H9 (cell line): ENCODE data around the gene PSMA3. TPM values are rescaled to one million over a fixed set of nuclear protein-coding genes. Genes with fewer than 3 reads are reported as not detected.

Source experiments
- DNase-seq: peaks from one replicate; pipeline ENCODE4 v3.0.0-alpha.2; 2017
- H2AFZ ChIP-seq: one replicate; pipeline ENCODE4 v1.6.1; 2013; ENCODE audit warnings: mild to moderate bottlenecking, low read length, control low read depth, moderate library complexity
- H2AK5ac ChIP-seq: 2 replicates; pipeline ENCODE4 v1.6.1; 2013; ENCODE audit warnings: low read length, control low read depth, mixed read lengths; ENCODE audit not compliant: insufficient read length
- H2BK120ac ChIP-seq: one replicate; pipeline ENCODE4 v1.6.1; 2013; ENCODE audit warnings: low read depth, mild to moderate bottlenecking, low read length, control low read depth, inconsistent platforms; ENCODE audit not compliant: poor library complexity, severe bottlenecking
- H2BK12ac ChIP-seq: 2 replicates; pipeline ENCODE4 v1.6.1; 2013; ENCODE audit warnings: low read length, control low read depth, mixed read lengths, low read depth; ENCODE audit not compliant: insufficient read length
- H2BK15ac ChIP-seq: 2 replicates; pipeline ENCODE4 v1.6.1; 2013; ENCODE audit warnings: low read depth, low read length, control low read depth
- H2BK20ac ChIP-seq: one replicate; pipeline ENCODE4 v1.6.1; 2013; ENCODE audit warnings: low read depth, mild to moderate bottlenecking, low read length, control low read depth, inconsistent platforms; ENCODE audit not compliant: poor library complexity, severe bottlenecking
- H2BK5ac ChIP-seq: 2 replicates; pipeline ENCODE4 v1.6.1; 2013; ENCODE audit warnings: low read length, control low read depth, mixed read lengths; ENCODE audit not compliant: insufficient read length
- H3K14ac ChIP-seq: 2 replicates; pipeline ENCODE4 v1.6.1; 2013; ENCODE audit warnings: low read length, control low read depth; ENCODE audit not compliant: insufficient read depth
- H3K18ac ChIP-seq: 2 replicates; pipeline ENCODE4 v1.6.1; 2013; ENCODE audit warnings: low read depth, mild to moderate bottlenecking, mixed read lengths, low read length, control low read depth; ENCODE audit not compliant: insufficient read length
- H3K23ac ChIP-seq: 2 replicates; pipeline ENCODE4 v1.6.1; 2013; ENCODE audit warnings: low read length, control low read depth, mixed read lengths, low read depth; ENCODE audit not compliant: insufficient read length
- H3K23me2 ChIP-seq: 2 replicates; pipeline ENCODE4 v1.6.1; 2013; ENCODE audit warnings: low read depth, mild to moderate bottlenecking, mixed read lengths, low read length, control low read depth; ENCODE audit not compliant: insufficient read length, poor library complexity, severe bottlenecking
- H3K27ac ChIP-seq: 2 replicates; pipeline ENCODE4 v1.5.1; 2013; ENCODE audit warnings: low read length, control low read depth, mixed read lengths, low read depth; ENCODE audit not compliant: insufficient read length
- H3K27me3 ChIP-seq: 2 replicates; pipeline ENCODE4 v1.6.1; 2013; ENCODE audit warnings: low read length, control low read depth, inconsistent platforms; ENCODE audit not compliant: insufficient read depth
- H3K4ac ChIP-seq: 2 replicates; pipeline ENCODE4 v1.6.1; 2013; ENCODE audit warnings: low read depth, mild to moderate bottlenecking, control low read depth, inconsistent platforms, low read length, moderate library complexity
- H3K4me1 ChIP-seq: 2 replicates; pipeline ENCODE4 v1.6.1; 2013; ENCODE audit warnings: low read length, control low read depth, inconsistent platforms; ENCODE audit not compliant: insufficient read depth
- H3K4me2 ChIP-seq: 2 replicates; pipeline ENCODE4 v1.6.1; 2013; ENCODE audit warnings: low read length, control low read depth, mixed read lengths; ENCODE audit not compliant: insufficient read length, insufficient read depth
- H3K56ac ChIP-seq: 2 replicates; pipeline ENCODE4 v1.6.1; 2013; ENCODE audit warnings: low read depth, mild to moderate bottlenecking, mixed read lengths, low read length, control low read depth; ENCODE audit not compliant: insufficient read length
- H3K79me1 ChIP-seq: 2 replicates; pipeline ENCODE4 v1.6.1; 2013; ENCODE audit warnings: low read depth, mild to moderate bottlenecking, moderate library complexity, low read length, control low read depth, inconsistent platforms; ENCODE audit not compliant: insufficient read depth, poor library complexity, severe bottlenecking
- H3K79me2 ChIP-seq: 2 replicates; pipeline ENCODE4 v1.6.1; 2013; ENCODE audit warnings: low read length, control low read depth, inconsistent platforms; ENCODE audit not compliant: insufficient read depth
- H3K9ac ChIP-seq: 2 replicates; pipeline ENCODE4 v1.6.1; 2013; ENCODE audit warnings: low read length, control low read depth, mixed read lengths; ENCODE audit not compliant: insufficient read length; ENCODE audit errors: extremely low read depth
- H3K9me3 ChIP-seq: one replicate; pipeline ENCODE4 v1.6.1; 2013; ENCODE audit warnings: low read depth, low read length, inconsistent platforms; ENCODE audit not compliant: control insufficient read depth
- H3T11ph ChIP-seq: one replicate; pipeline ENCODE4 v1.6.1; 2013; ENCODE audit warnings: mild to moderate bottlenecking, low read length, control low read depth, inconsistent platforms
- H4K20me1 ChIP-seq: one replicate; pipeline ENCODE4 v1.6.1; 2013; ENCODE audit not compliant: control insufficient read depth, insufficient read length, insufficient read depth
- H4K5ac ChIP-seq: 2 replicates; pipeline ENCODE4 v1.6.1; 2013; ENCODE audit warnings: low read depth, mild to moderate bottlenecking, mixed read lengths, low read length, control low read depth; ENCODE audit not compliant: insufficient read length
- H4K8ac ChIP-seq: replicated peaks from 2 replicates; pipeline ENCODE4 v1.6.1; 2013; ENCODE audit warnings: low read length, control low read depth, mixed read lengths, low read depth; ENCODE audit not compliant: insufficient read length
- H4K91ac ChIP-seq: 2 replicates; pipeline ENCODE4 v1.6.1; 2013; ENCODE audit warnings: low read depth, mild to moderate bottlenecking, moderate library complexity, mixed read lengths, low read length, control low read depth; ENCODE audit not compliant: insufficient read length
- H3K27ac Mint-ChIP-seq, 3 experiments: 2 replicates in 2 of 3; 3 replicates in 1 of 3; pipeline ENCODE4 v1.8.0; 2020 to 2021; ENCODE audit warnings: mixed read lengths in 3 of 3, mild to moderate bottlenecking in 1 of 3, moderate library complexity in 1 of 3
- H3K27me3 Mint-ChIP-seq: 2 replicates; pipeline ENCODE4 v1.8.0; 2021; ENCODE audit warnings: low read depth, mild to moderate bottlenecking, moderate library complexity, mixed read lengths
- H3K36me3 Mint-ChIP-seq, 3 experiments: 2 replicates in 2 of 3; 3 replicates in 1 of 3; pipeline ENCODE4 v1.8.0; 2020 to 2021; ENCODE audit warnings: low read depth in 3 of 3, mixed read lengths in 3 of 3; ENCODE audit not compliant: insufficient read depth in 1 of 3
- H3K4me1 Mint-ChIP-seq, 2 experiments: 2 replicates each; pipeline ENCODE4 v1.8.0; 2020; ENCODE audit warnings: mixed read lengths in 2 of 2
- H3K4me3 Mint-ChIP-seq, 2 experiments: 2 replicates in 1 of 2; 3 replicates in 1 of 2; pipeline ENCODE4 v1.8.0; 2020 to 2021; ENCODE audit warnings: mild to moderate bottlenecking in 2 of 2, mixed read lengths in 2 of 2, moderate library complexity in 1 of 2
- H3K9me3 Mint-ChIP-seq, 2 experiments: 2 replicates in 1 of 2; 3 replicates in 1 of 2; pipeline ENCODE4 v1.8.0; 2020; ENCODE audit warnings: mild to moderate bottlenecking in 2 of 2, mixed read lengths in 2 of 2, moderate library complexity in 1 of 2
- WGBS: extraction: QIAGEN DNeasy Blood & Tissue Kit; methylation state at CpG from one replicate; pipeline ENCODE4 v1.1.7; 2013; ENCODE audit warnings: missing lambda C conversion rate, low lambda C conversion rate, mixed read lengths; ENCODE audit not compliant: insufficient read length; ENCODE audit errors: extremely low coverage; 5-methylcytosine and 5-hydroxymethylcytosine counted together
- total RNA-seq: library from RNA; stranded (reverse); gene quantifications from 2 replicates; pipeline ENCODE4 v1.2.1, GENCODE V29; 2021
- TF ChIP-seq, protein P1 (sequence below): fragments of 200-600 bp; sonication (generic); conservative IDR thresholded peaks from 3 replicates; pipeline ENCODE4 v1.8.0; 2021; ENCODE audit warnings: antibody characterized with exemption, mild to moderate bottlenecking

The PSMA3 gene
- total RNA-seq, 1 experiment from 2014 or later: 342 TPM

DNA sequence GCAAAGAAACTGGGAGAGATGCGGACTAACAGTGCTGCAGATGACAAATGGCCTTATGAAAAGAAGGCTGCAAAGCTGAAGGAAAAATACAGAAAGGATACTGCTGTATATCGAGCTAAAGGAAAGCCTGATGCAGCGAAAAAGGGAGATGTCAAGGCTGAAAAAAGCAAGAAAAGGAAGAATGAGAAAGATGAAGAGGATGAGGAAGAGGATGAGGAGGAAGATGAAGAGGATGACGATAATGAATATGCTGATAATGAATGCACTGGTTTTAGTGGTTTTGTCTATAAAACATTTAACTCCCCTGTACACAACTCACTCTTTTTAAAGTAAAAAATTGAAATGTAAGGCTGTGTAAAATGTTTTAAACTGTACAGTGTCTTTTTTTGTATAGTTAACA is 40.5 kb downstream of the PSMA3 start:
- Histone ChIP-seq H3K79me2 (peaks cover 2% of the 10 kb centered on the region; the same call in 1 of the 2 replicates), H3K4me1 (no peaks in the 10 kb centered on the region), H3K27ac (no peak overlapping the region), H2BK5ac (no peak overlapping the region), H3K4me2 (no peak overlapping the region), H3K27me3 (no peaks in the 10 kb centered on the region), H3K23me2 (no peaks in the 10 kb centered on the region), H3K56ac (no peak overlapping the region), H2BK20ac (no peak overlapping the region), H3T11ph (no peak overlapping the region), H3K4ac (no peak overlapping the region), H4K5ac (no peak overlapping the region), H3K18ac (no peak overlapping the region), H3K23ac (no peak overlapping the region), H2BK120ac (no peak overlapping the region), H2BK15ac (no peak overlapping the region), H3K9ac (no peak overlapping the region), H4K20me1 (no peaks in the 10 kb centered on the region), H3K79me1 (peaks cover 8% of the 10 kb centered on the region), H4K8ac (no peak overlapping the region), H2BK12ac (no peak overlapping the region), H2AFZ (no peak overlapping the region), H4K91ac (no peak overlapping the region), H3K14ac (no peak overlapping the region), H3K9me3 (no peaks in the 10 kb centered on the region), H2AK5ac (no peak overlapping the region)
- no peaks in the 10 kb centered on the region for H3K4me1 Mint-ChIP-seq
- H3K36me3 Mint-ChIP-seq: peaks cover 21 to 76% (median 64%) of the 10 kb centered on the region in 3 experiments; a peak in 6 of 7 replicates
- no peak overlapping the region for H3K27ac Mint-ChIP-seq
- DNase-seq: no peak
- H3K27me3 Mint-ChIP-seq: no peaks in the 10 kb centered on the region
- no peak overlapping the region for H3K4me3 Mint-ChIP-seq
- H3K9me3 Mint-ChIP-seq: no peaks in the 10 kb centered on the region
- TF ChIP-seq, protein P1, sequence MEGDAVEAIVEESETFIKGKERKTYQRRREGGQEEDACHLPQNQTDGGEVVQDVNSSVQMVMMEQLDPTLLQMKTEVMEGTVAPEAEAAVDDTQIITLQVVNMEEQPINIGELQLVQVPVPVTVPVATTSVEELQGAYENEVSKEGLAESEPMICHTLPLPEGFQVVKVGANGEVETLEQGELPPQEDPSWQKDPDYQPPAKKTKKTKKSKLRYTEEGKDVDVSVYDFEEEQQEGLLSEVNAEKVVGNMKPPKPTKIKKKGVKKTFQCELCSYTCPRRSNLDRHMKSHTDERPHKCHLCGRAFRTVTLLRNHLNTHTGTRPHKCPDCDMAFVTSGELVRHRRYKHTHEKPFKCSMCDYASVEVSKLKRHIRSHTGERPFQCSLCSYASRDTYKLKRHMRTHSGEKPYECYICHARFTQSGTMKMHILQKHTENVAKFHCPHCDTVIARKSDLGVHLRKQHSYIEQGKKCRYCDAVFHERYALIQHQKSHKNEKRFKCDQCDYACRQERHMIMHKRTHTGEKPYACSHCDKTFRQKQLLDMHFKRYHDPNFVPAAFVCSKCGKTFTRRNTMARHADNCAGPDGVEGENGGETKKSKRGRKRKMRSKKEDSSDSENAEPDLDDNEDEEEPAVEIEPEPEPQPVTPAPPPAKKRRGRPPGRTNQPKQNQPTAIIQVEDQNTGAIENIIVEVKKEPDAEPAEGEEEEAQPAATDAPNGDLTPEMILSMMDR: no peak
- WGBS: 100% methylated on average over 1 of the region's 4 CpGs
